A673 (cell line): Measurements from ENCODE around the gene ATG10.

ENCODE experiments used
- EZH2 ChIP-seq: fragments of 200-600 bp; sonication (generic); IDR thresholded peaks from 2 replicates; pipeline ENCODE4 v1.6.1; 2017; ENCODE audit warnings: borderline replicate concordance, low read depth, mild to moderate bottlenecking, mixed read lengths, antibody characterized with exemption, low read length; ENCODE audit not compliant: poor library complexity, severe bottlenecking
- TF ChIP-seq, protein P1 (sequence below): fragments of 300-800, 200-600 bp; sonication (generic); conservative IDR thresholded peaks from 2 replicates; pipeline ENCODE4 v1.5.1; 2017; ENCODE audit warnings: low read depth, mild to moderate bottlenecking, antibody characterized with exemption, low read length, moderate library complexity, mixed read lengths

- TF ChIP-seq, protein P1, sequence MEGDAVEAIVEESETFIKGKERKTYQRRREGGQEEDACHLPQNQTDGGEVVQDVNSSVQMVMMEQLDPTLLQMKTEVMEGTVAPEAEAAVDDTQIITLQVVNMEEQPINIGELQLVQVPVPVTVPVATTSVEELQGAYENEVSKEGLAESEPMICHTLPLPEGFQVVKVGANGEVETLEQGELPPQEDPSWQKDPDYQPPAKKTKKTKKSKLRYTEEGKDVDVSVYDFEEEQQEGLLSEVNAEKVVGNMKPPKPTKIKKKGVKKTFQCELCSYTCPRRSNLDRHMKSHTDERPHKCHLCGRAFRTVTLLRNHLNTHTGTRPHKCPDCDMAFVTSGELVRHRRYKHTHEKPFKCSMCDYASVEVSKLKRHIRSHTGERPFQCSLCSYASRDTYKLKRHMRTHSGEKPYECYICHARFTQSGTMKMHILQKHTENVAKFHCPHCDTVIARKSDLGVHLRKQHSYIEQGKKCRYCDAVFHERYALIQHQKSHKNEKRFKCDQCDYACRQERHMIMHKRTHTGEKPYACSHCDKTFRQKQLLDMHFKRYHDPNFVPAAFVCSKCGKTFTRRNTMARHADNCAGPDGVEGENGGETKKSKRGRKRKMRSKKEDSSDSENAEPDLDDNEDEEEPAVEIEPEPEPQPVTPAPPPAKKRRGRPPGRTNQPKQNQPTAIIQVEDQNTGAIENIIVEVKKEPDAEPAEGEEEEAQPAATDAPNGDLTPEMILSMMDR = no peak
- no peak for TF ChIP-seq EZH2
These were observed 73.9 kb downstream of the ATG10 start for GRCh38 chr5:82045554-82046275.
